ENCODE results near the gene HSD17B14. TPM values are rescaled to one million over a fixed set of nuclear protein-coding genes. Genes with fewer than 3 reads are reported as not detected.

HSD17B14 gene
- total RNA-seq, 4 donors from 2014 or later: 6.4 to 19.0 (median 13.8) TPM

DNA sequence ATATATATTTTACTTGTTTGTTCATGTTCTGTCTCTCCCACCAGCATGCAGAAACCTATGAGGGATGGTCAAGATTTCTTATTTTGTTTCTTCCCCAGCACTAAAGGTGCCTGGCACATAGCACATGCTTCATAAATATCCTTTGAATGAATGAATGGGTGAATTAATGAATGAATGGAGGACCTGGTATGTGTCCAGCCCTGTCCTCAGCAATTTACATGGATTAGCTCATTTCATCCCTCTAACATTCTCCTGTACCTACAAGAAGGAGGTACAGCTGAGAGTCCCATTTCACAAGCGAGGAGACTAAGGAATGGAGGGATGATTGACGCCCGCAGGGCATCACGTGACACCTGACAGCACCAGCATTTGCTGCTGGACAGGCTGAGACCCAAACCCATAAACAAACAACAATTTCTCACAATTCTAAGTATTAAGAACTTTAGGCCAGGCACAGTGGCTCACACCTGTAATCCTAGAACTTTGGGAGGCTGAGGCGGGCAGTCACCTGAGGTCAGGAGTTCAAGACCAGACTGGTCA is 18.6 kb downstream of the HSD17B14 start:
- TF ChIP-seq, protein P1, sequence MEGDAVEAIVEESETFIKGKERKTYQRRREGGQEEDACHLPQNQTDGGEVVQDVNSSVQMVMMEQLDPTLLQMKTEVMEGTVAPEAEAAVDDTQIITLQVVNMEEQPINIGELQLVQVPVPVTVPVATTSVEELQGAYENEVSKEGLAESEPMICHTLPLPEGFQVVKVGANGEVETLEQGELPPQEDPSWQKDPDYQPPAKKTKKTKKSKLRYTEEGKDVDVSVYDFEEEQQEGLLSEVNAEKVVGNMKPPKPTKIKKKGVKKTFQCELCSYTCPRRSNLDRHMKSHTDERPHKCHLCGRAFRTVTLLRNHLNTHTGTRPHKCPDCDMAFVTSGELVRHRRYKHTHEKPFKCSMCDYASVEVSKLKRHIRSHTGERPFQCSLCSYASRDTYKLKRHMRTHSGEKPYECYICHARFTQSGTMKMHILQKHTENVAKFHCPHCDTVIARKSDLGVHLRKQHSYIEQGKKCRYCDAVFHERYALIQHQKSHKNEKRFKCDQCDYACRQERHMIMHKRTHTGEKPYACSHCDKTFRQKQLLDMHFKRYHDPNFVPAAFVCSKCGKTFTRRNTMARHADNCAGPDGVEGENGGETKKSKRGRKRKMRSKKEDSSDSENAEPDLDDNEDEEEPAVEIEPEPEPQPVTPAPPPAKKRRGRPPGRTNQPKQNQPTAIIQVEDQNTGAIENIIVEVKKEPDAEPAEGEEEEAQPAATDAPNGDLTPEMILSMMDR (IDR thresholded peaks at IDR 0.05; ENCODE audit: low read depth): no peak

DNA sequence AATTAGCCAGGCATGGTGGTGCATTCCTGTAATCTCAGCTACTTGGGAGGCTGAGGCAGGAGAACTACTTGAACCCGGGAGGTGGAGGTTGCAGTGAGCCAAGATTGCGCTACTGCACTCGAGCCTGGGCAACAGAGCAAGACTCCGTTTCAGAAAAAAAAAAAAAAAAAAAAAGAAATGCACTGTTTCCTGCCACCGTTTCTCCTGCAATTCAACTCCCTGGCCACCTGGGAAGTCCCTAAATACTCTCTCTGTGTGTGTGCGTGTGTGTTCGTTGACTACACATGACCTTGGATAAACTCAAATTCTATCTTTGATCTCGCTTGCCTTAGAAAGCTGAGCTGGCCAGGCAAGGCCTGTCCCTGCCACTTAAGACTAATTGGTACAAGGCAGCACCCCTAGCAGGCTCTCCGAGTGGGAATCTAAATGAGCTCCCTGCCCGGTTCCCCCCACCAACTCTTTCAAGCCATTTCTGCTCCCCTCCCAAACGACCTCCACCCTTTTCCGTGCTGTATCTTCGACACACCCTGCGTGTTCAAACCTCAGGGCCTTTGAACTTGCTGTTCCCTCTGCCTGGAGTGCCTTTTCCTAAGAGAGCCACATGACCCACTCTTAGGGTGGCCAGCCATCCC is 20.3 kb downstream of the HSD17B14 start:
- TF ChIP-seq, protein P1 (IDR thresholded peaks at IDR 0.05; ENCODE audit: low read depth): no peak

DNA sequence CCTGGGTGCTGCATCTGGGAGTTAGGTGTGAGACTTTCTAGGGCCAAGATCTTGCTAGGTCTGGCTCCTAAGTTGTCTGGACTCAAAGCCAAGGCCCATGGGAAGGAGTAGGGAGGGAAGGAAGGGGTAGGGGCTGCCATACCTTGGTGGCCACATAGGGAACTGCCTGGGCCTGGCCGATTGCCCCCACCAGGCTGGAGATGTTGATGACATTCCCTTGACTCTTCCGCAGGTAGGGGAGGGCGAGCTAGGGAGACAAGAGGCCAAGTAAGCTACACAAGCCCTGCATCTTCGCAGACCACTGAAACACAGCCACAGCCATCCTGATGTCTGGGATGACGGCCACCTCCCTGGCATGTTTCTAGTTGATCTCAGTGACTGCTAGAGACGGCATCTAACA is 21.4 kb downstream of the HSD17B14 start:
- TF ChIP-seq, protein P1 (IDR thresholded peaks at IDR 0.05; ENCODE audit: low read depth): no peak

DNA sequence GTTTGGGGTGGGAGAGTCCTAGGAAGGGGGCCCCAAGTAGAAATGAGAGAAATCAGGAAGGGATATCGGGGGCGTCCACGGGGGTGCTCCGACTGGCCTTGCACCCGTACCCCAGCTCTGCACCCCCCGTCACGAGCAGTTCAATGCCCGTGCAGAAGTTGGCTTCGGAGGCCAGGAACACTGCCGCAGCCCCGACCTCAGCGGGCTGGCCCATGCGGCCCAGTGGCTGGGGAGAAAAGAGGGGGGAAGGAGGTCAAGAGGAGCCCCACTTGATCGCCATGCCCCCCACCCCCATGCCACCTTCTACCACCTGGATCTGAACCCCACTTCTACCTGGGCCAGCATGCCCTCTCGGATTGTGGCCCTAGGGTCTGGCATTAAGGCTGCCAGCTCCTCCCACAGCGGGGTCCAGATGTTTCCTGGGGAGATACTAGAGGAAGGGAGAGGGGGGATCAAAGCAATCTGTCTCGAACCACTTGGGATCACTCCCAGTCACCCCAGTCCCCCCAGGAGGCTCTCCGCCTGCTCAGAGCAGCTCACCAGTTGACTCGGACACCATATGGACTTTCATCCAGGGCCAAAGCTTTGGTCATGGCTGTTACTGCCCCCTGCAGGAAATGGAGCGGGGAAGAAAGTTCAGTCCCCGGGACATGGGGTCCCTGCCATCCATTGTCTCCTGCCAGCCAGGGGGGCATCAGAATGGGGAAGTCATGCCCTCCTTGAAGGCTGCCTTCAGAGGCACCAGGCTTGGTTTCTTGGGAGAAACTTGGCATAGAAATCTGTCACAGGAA is 23.0 kb downstream of the HSD17B14 start:
- TF ChIP-seq, protein P1 (IDR thresholded peaks at IDR 0.05; ENCODE audit: low read depth): no peak

DNA sequence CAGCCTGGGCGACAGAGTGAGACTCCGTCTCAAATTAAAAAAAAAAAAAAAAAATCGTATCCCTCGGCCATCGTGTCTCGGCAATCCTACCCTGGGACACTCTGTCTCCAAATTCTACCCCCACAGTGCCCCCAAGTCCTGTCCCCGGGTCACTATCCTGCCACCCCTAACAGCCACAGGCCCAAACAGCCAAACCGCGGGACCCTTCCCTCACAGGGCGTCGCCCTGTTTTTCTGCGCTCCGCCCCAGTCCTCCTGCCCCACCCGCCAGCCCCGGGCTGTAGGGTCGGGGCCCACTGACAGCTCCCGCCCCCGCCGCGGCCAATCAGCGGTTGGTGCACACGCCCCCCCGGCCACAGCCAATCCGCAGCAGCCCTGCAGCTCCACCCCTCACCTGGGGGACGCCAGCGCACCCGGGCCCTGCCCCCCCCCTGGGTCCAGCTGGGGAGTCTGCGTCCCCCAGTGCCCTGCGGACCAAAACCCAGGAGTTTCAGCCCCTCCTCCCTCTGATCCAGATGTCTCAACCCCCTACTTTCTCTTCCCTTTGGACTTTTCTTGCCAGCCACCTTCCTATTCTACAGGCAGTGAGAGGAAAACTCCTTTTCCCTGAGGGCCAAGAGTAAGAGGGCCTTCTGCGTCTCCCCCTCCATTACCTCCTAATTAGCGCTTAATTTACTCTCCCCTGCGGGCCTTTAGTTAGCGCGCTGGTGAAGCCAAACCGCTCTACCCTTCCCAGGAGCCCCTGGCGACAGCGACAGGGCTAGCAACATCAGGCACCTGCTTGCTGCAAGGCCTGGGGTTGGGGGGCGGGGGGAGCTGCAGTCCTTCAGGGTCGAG is 24.0 kb downstream of the HSD17B14 start:
- TF ChIP-seq, protein P1 (IDR thresholded peaks at IDR 0.05; ENCODE audit: low read depth): no peak

DNA sequence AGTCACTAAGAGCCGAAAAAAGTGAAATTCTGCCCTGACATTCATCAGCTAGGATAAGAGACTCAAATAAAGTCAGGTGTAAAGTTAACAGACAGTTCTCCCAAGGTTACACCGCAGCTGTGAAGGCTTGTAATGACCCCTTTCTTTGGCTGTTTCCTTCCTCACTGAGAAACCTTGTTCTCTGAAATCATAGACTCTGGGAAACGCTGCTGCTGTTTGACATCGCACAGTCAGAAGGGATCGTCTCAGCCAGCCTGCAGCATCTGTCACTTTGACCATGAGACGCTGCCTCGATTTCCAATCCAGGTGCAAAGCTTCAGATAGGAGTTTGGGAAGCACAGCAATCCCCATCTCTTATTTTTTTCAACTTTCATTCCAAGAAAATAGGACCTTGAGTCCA is 26.1 kb downstream of the HSD17B14 start:
- TF ChIP-seq, protein P1 (IDR thresholded peaks at IDR 0.05; ENCODE audit: low read depth): no peak

All from subcutaneous adipose tissue (tissue), 4 donors.